K562 (cell line): ENCODE results near the gene ERVV-1. TPM values are rescaled to one million over a fixed set of nuclear protein-coding genes. Genes with fewer than 3 reads are reported as not detected.

Experiments
- ATF7 ChIP-seq: fragments of 450-650 bp; IDR thresholded peaks from 2 replicates; pipeline ENCODE4 v1.7.1; 2014; ENCODE audit warnings: mild to moderate bottlenecking, moderate library complexity
- BACH1 ChIP-seq: fragments of 200-800 bp; sonication (Bioruptor generic); IDR thresholded peaks from 2 replicates; pipeline ENCODE4 v1.6.1; 2016; ENCODE audit warnings: missing genetic modification characterization, missing compliant biosample characterization
- CBX5 ChIP-seq: IDR thresholded peaks from 2 replicates; pipeline ENCODE4 v1.6.1; 2014; ENCODE audit warnings: low read depth, borderline replicate concordance
- GTF3C2 ChIP-seq: IDR thresholded peaks from 3 replicates; pipeline ENCODE4 v1.6.1; 2011; ENCODE audit warnings: borderline replicate concordance, mild to moderate bottlenecking, moderate library complexity; ENCODE audit not compliant: insufficient read length; ENCODE audit errors: extremely low read depth
- HMG20A ChIP-seq: fragments of 450-650 bp; formaldehyde crosslinking; conservative IDR thresholded peaks from 2 replicates; pipeline ENCODE4 v1.4.0; 2020; ENCODE audit warnings: mild to moderate bottlenecking, mixed read lengths
- MECOM ChIP-seq: fragments of 250-450 bp; sonication (Bioruptor Pico); IDR thresholded peaks from 2 replicates; pipeline ENCODE4 v1.8.0; 2022; ENCODE audit warnings: inconsistent platforms
- MYC ChIP-seq, 2 experiments: fragments of 250-450 bp in 1 of 2; sonication (Bioruptor Pico) in 1 of 2; IDR thresholded peaks; 2 replicates each; pipeline versions ENCODE4 v1.5.1 to v1.6.1; 2012 to 2021; ENCODE audit warnings: low read depth in 2 of 2, borderline replicate concordance in 1 of 2, improper control_type of control experiment in 1 of 2, low read length in 1 of 2, mild to moderate bottlenecking in 1 of 2, moderate library complexity in 1 of 2
- NR2C2 ChIP-seq, 2 experiments: fragments of 200-800 bp in 1 of 2; sonication (Bioruptor generic) in 1 of 2; sonication (generic) in 1 of 2; formaldehyde crosslinking in 1 of 2; IDR thresholded peaks; 2 replicates each; pipeline versions ENCODE4 v1.6.1 to v1.8.0; 2016 to 2022; ENCODE audit warnings: mild to moderate bottlenecking in 1 of 2, missing compliant biosample characterization in 1 of 2, missing genetic modification characterization in 1 of 2, missing genetic modification reagents in 1 of 2
- NR2F6 ChIP-seq: fragments of 450-650 bp; formaldehyde crosslinking; IDR thresholded peaks from 2 replicates; pipeline ENCODE4 v1.4.0; 2020; ENCODE audit warnings: mild to moderate bottlenecking
- POLR2A ChIP-seq: fragments of 450-650 bp; conservative IDR thresholded peaks from 2 replicates; pipeline ENCODE4 v1.6.1; 2016
- SUPT5H ChIP-seq: fragments of 450-650 bp; IDR thresholded peaks from 2 replicates; pipeline ENCODE4 v1.6.1; 2016
- ZFP1 ChIP-seq: fragments of 450-650 bp; formaldehyde crosslinking; IDR thresholded peaks from 2 replicates; pipeline ENCODE4 v1.4.0; 2020; ENCODE audit warnings: mild to moderate bottlenecking, mixed read lengths
- ZFPM2 ChIP-seq: fragments of 250-450 bp; sonication (Bioruptor Pico); IDR thresholded peaks from 2 replicates; pipeline ENCODE4 v1.5.1; 2022; ENCODE audit warnings: mild to moderate bottlenecking
- ZNF124 ChIP-seq: sonication (generic); formaldehyde crosslinking; IDR thresholded peaks from 2 replicates; pipeline ENCODE4 v1.8.1; 2022; ENCODE audit warnings: missing genetic modification reagents
- ZNF23 ChIP-seq: fragments of 250-450 bp; sonication (Bioruptor Pico); IDR thresholded peaks from 2 replicates; pipeline ENCODE4 v1.4.0; 2020; ENCODE audit warnings: mild to moderate bottlenecking
- ZNF75A ChIP-seq: fragments of 450-650 bp; formaldehyde crosslinking; IDR thresholded peaks from 2 replicates; pipeline ENCODE4 v1.4.0; 2020; ENCODE audit warnings: mild to moderate bottlenecking
- polyA plus RNA-seq, 8 experiments: library from polyadenylated mRNA; depleted of rRNA in 4 of 8; stranded (reverse) in 5 of 8; unstranded in 3 of 8; fragments of >200 nt; fragmentation: Nextera tagmentation in 2 of 8; fragmentation: Illumina TruSeq in 1 of 8; extraction: Ambion mirVana in 2 of 8; extraction: Trizol in 1 of 8; gene quantifications; 2 replicates each; pipeline versions ENCODE4 v1.2.1 to v1.2.3, GENCODE V29; 2011 to 2014; ENCODE audit warnings: inconsistent platforms in 1 of 8, missing spikeins in 1 of 8
- total RNA-seq, 7 experiments: library from RNA; depleted of rRNA in 6 of 7; stranded (reverse); fragments of >200 nt in 6 of 7; fragmentation: Illumina TruSeq in 2 of 7; extraction: Trizol in 2 of 7; gene quantifications; 2 replicates each; pipeline versions ENCODE4 v1.2.1 to v1.2.3, GENCODE V29; 2011 to 2021; ENCODE audit warnings: low replicate concordance in 1 of 7
- TF ChIP-seq, protein P1 (sequence below): fragments of 250-450 bp; sonication (Bioruptor Pico); IDR thresholded peaks from 2 replicates; pipeline ENCODE4 v1.4.0; 2020; ENCODE audit warnings: mild to moderate bottlenecking, moderate library complexity
- TF ChIP-seq, protein P2 (sequence below): fragments of 200-400 bp; formaldehyde crosslinking; IDR thresholded peaks from 2 replicates; pipeline ENCODE4 v1.6.1; 2017; ENCODE audit warnings: mild to moderate bottlenecking, low read depth, low read length, moderate library complexity

ERVV-1 gene
- total and polyA plus RNA-seq, 9 of the 15 experiments (the other 6 are each of a cell fraction or from before 2014, with no cell fraction given), result 0.08 TPM; not detected in 8

DNA sequence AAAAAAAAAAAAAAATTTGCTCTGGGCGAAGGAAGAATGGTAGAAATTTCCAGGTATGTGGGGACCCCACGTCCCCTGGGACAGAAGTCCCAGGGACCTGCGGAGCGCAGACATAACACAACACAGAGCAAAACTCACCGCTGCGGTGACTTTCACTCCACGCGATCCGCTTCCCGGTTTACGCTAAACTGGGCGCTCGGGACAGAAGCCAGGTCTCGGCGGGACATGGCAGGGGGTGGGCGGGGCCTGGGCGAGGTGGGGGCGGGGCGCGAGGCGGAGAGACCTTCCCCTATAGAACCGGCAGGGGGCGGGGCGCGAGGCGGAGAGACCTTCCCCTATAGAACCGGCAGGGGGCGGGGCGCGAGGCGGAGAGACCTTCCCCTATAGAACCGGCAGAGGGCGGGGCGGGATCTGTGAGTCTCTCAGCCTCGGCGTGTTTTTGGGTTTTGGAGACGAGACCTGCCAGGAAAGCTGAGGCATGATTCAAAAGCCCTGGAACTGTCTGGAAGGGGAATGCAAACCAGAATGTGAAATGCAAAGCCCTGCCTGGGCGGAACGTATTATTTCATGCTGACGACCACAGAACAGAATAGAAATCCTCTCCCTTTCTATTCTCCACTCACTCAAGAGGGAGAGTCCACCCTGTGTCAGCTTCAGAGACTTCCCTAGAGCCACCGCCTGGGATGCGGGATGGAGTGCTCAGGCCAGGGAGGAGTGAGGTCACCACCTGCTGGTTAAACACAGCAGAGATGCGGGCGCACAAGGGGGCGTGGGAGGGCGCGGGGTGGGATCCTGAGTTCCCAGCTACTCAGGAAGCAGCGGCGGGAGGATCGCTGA, 20.2 kb upstream of the ERVV-1 start (continued):
- TF ChIP-seq MYC (IDR thresholded peaks at IDR 0.05; ENCODE audit: low read depth, low read length) (0 out of 2 replicates have a peak, but pooled peaks have one; percentile 13), MYC (CRISPR knock-in tag; IDR thresholded peaks at IDR 0.05; ENCODE audit: borderline replicate concordance, low read depth) (no peak), BACH1 (no peak), GTF3C2 (no peak), NR2C2 (CRISPR knock-in tag; IDR thresholded peaks at IDR 0.05) (no peak), NR2C2 (tag; IDR thresholded peaks at IDR 0.05) (no peak), ATF7 (0 out of 2 replicates have a peak, but pooled peaks have one; percentile 27), ZNF75A (CRISPR knock-in tag) (no peak), HMG20A (CRISPR knock-in tag) (no peak), MECOM (CRISPR knock-in tag) (no peak), POLR2A (peak; percentile 61; the same call in 1 of the 2 replicates), NR2F6 (no peak), ZNF23 (CRISPR knock-in tag) (no peak), SUPT5H (peak; percentile 40; the same call in 1 of the 2 replicates), ZFP1 (no peak), ZFPM2 (CRISPR knock-in tag) (no peak), CBX5 (no peak), ZNF124 (CRISPR knock-in tag) (no peak)
- TF ChIP-seq, protein P1, sequence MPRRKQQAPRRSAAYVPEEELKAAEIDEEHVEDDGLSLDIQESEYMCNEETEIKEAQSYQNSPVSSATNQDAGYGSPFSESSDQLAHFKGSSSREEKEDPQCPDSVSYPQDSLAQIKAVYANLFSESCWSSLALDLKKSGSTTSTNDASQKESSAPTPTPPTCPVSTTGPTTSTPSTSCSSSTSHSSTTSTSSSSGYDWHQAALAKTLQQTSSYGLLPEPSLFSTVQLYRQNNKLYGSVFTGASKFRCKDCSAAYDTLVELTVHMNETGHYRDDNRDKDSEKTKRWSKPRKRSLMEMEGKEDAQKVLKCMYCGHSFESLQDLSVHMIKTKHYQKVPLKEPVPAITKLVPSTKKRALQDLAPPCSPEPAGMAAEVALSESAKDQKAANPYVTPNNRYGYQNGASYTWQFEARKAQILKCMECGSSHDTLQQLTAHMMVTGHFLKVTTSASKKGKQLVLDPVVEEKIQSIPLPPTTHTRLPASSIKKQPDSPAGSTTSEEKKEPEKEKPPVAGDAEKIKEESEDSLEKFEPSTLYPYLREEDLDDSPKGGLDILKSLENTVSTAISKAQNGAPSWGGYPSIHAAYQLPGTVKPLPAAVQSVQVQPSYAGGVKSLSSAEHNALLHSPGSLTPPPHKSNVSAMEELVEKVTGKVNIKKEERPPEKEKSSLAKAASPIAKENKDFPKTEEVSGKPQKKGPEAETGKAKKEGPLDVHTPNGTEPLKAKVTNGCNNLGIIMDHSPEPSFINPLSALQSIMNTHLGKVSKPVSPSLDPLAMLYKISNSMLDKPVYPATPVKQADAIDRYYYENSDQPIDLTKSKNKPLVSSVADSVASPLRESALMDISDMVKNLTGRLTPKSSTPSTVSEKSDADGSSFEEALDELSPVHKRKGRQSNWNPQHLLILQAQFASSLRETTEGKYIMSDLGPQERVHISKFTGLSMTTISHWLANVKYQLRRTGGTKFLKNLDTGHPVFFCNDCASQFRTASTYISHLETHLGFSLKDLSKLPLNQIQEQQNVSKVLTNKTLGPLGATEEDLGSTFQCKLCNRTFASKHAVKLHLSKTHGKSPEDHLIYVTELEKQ (CRISPR knock-in tag), result no peak
- TF ChIP-seq, protein P2, sequence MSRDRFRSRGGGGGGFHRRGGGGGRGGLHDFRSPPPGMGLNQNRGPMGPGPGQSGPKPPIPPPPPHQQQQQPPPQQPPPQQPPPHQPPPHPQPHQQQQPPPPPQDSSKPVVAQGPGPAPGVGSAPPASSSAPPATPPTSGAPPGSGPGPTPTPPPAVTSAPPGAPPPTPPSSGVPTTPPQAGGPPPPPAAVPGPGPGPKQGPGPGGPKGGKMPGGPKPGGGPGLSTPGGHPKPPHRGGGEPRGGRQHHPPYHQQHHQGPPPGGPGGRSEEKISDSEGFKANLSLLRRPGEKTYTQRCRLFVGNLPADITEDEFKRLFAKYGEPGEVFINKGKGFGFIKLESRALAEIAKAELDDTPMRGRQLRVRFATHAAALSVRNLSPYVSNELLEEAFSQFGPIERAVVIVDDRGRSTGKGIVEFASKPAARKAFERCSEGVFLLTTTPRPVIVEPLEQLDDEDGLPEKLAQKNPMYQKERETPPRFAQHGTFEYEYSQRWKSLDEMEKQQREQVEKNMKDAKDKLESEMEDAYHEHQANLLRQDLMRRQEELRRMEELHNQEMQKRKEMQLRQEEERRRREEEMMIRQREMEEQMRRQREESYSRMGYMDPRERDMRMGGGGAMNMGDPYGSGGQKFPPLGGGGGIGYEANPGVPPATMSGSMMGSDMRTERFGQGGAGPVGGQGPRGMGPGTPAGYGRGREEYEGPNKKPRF, result no peak
